Loucy (cell line): Measurements from ENCODE around the gene FOXL3.

Experiments
- EZH2phosphoT487 ChIP-seq: fragments of 200-600 bp; IDR thresholded peaks from 2 replicates; pipeline ENCODE4 v1.6.1; 2018; ENCODE audit warnings: antibody characterized with exemption, mild to moderate bottlenecking, moderate library complexity, borderline replicate concordance
- TF ChIP-seq, protein P1 (sequence below): fragments of 200-600 bp; sonication (generic); conservative IDR thresholded peaks from 2 replicates; pipeline ENCODE4 v1.5.1; 2014; ENCODE audit warnings: mild to moderate bottlenecking, antibody characterized with exemption, low read length

DNA sequence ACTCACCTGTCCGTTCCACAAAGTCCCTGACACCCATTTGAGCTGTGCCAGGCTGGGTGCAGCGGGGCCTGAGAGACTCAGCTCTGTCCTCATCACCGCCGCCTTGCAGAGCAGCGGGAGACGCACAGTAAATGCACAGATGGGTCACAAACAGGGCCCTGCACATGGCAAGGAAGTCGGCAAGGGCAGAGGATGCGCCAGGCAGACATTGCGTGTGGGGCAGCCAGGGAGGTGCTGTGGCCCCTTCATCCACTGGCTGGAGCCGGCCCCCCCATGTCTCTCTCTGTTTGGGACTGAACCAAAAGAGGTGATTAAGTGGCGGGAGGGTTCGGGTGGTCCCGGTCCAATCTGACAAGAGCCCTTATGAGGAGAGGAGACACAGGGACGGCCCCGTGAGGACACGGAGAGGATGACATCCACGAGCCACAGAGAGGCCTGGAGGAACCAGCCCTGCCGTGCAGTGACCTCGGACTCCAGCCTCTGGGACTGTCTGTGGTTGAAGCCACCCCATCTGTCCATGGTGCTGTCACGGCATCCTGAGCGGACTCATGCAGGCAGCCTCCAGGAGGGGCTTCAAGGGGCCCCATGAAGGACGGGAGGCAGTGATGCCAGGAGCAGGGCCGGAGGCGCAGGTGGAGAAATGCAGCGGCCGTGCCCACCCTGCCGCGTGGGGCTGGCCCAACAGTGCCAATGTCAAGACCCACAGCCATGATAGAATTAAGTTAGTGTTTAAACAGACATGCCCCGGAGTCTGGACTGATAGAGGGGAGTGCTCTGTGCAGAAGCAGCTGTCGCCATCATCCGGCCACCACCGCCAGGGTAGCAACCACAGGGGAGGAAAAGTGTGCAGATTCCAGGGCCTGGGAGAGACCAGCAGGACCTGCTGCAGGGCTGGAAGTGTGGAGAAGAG is 28.4 kb upstream of the FOXL3 start:
- no peak for TF ChIP-seq EZH2phosphoT487
- TF ChIP-seq, protein P1, sequence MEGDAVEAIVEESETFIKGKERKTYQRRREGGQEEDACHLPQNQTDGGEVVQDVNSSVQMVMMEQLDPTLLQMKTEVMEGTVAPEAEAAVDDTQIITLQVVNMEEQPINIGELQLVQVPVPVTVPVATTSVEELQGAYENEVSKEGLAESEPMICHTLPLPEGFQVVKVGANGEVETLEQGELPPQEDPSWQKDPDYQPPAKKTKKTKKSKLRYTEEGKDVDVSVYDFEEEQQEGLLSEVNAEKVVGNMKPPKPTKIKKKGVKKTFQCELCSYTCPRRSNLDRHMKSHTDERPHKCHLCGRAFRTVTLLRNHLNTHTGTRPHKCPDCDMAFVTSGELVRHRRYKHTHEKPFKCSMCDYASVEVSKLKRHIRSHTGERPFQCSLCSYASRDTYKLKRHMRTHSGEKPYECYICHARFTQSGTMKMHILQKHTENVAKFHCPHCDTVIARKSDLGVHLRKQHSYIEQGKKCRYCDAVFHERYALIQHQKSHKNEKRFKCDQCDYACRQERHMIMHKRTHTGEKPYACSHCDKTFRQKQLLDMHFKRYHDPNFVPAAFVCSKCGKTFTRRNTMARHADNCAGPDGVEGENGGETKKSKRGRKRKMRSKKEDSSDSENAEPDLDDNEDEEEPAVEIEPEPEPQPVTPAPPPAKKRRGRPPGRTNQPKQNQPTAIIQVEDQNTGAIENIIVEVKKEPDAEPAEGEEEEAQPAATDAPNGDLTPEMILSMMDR = no peak
